C4-2B (cell line): Measurements from ENCODE around the gene CPNE1.
A peak's percentile ranks its signal among the peaks of the same experiment; 100 is the strongest.

Experiments
- H3K27ac ChIP-seq: fragments of 450-650 bp; 2 replicates; pipeline ENCODE4 v1.5.1; 2017
- CTCF ChIP-seq: fragments of 450-650 bp; conservative IDR thresholded peaks from 2 replicates; pipeline ENCODE4 v1.5.1; 2017; ENCODE audit warnings: mild to moderate bottlenecking
- ZFX ChIP-seq: fragments of 450-650 bp; IDR thresholded peaks from 2 replicates; pipeline ENCODE4 v1.6.1; 2017

The CPNE1 gene

GRCh38 chr20:35635652-35636051 is 29.0 kb downstream of the CPNE1 start:
- TF ChIP-seq ZFX (no peak), CTCF (no peak)

GRCh38 chr20:35632539-35633115 is 32.1 kb downstream of the CPNE1 start:
- no peak overlapping the region for H3K27ac ChIP-seq
- no peak for TF ChIP-seq CTCF

More at GRCh38 chr20:35635652-35636051, 29.0 kb downstream of the CPNE1 start:
- peak overlapping the region; percentile 20 for H3K27ac ChIP-seq

DNA sequence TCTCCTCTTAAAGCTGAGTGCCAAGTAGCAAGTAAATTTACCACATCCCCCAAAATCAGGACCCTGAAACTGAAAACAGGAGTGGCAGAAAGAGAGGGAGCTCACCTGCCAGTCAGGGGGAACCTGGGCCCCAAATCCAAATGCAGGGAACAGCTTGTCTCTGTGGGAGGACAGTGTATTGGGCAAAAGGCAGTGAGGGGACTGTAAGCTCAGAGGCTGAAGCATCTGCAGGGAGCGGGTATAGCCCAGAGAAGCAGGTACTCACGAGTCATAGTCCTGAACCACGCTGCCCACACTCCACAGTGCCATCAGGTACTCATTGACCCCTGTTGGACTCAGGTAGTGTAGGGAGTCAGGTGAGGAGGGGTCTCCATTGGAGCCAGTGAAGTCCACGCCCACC is 34.1 kb downstream of the CPNE1 start:
- no peak overlapping the region for H3K27ac ChIP-seq
- no peak for TF ChIP-seq ZFX
- TF ChIP-seq CTCF, result no peak

GRCh38 chr20:35629427-35630145 is 35.1 kb downstream of the CPNE1 start:
- no peak overlapping the region for H3K27ac ChIP-seq
- TF ChIP-seq ZFX (no peak), CTCF (no peak)

DNA sequence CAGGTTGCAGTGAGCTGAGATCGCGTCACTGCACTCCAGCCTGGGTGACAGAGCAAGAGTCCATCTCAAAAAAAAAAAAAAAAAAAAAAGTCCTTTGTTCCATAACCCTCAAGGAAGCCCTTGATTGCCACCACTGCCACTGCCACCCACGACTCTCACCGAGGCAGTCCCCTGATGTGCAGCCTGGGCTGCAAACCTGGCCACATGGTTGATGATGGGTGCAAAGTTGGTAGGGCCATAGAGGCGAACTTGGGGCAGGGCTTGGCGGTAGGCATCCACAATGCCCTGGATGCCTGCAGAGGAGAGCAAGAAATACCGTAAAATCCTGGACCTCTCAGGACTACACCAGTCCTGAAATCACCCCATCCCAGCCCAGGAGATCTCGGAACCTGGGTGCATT is 37.6 kb downstream of the CPNE1 start:
- no peak for TF ChIP-seq ZFX
- TF ChIP-seq CTCF, result no peak
- H3K27ac ChIP-seq, result no peak overlapping the region

GRCh38 chr20:35626386-35627001 is 38.2 kb downstream of the CPNE1 start:
- no peak for TF ChIP-seq ZFX
- no peak for TF ChIP-seq CTCF
- H3K27ac ChIP-seq, result no peak overlapping the region
